ENCODE results near the gene FUT7. TPM values are rescaled to one million over a fixed set of nuclear protein-coding genes. Genes with fewer than 3 reads are reported as not detected.

Gene FUT7
- under 1 TPM in 2 of 4 donors, not detected in 2; 0.08 to 0.12 TPM for polyA plus RNA-seq (ENCODE audit: insufficient read length in 4 of 4)

GRCh38 chr9:137031904-137032640, at the start of gene FUT7:
Gene FUT7 (minus strand): TSS chr9:137032088. CDS start chr9:137031991, 97 bp downstream.
- DNase-seq (ENCODE audit: low read depth in 4 of 4, low spot score in 2 of 4), result no peak

- DNase-seq (ENCODE audit: low read depth in 4 of 4, low spot score in 2 of 4), result no peak
These were observed 48.6 kb upstream of the FUT7 start for GRCh38 chr9:137080260-137081122.

- no peak for DNase-seq (ENCODE audit: low read depth in 4 of 4, low spot score in 2 of 4)
These were observed 47.5 kb upstream of the FUT7 start for GRCh38 chr9:137079401-137079787.

GRCh38 chr9:137078701-137079400, 47.0 kb upstream of the FUT7 start:
- no peak for DNase-seq (ENCODE audit: low read depth in 4 of 4, low spot score in 2 of 4)

- no peak for DNase-seq (ENCODE audit: low read depth in 4 of 4, low spot score in 2 of 4)
These were observed 46.1 kb upstream of the FUT7 start for GRCh38 chr9:137077758-137078693.

GRCh38 chr9:137077010-137077747, 45.3 kb upstream of the FUT7 start, which contains the start of gene UAP1L1:
Gene UAP1L1 (plus strand): TSS chr9:137077517. CDS start chr9:137077533, 16 bp downstream.
- no peak for DNase-seq (ENCODE audit: low read depth in 4 of 4, low spot score in 2 of 4)

GRCh38 chr9:137076636-137077009, 44.7 kb upstream of the FUT7 start:
- no peak for DNase-seq (ENCODE audit: low read depth in 4 of 4, low spot score in 2 of 4)

- no peak for DNase-seq (ENCODE audit: low read depth in 4 of 4, low spot score in 2 of 4)
These were observed 43.4 kb upstream of the FUT7 start for GRCh38 chr9:137075275-137075775.

- DNase-seq (ENCODE audit: low read depth in 4 of 4, low spot score in 2 of 4), result no peak
These were observed 42.9 kb upstream of the FUT7 start for GRCh38 chr9:137074657-137075274.

- DNase-seq (ENCODE audit: low read depth in 4 of 4, low spot score in 2 of 4), result no peak
These were observed 42.1 kb upstream of the FUT7 start for GRCh38 chr9:137073992-137074399.

- no peak for DNase-seq (ENCODE audit: low read depth in 4 of 4, low spot score in 2 of 4)
These were observed 39.4 kb upstream of the FUT7 start for GRCh38 chr9:137071282-137071681.

GRCh38 chr9:137070906-137071275, 39.0 kb upstream of the FUT7 start:
- DNase-seq (ENCODE audit: low read depth in 4 of 4, low spot score in 2 of 4), result no peak

GRCh38 chr9:137070201-137070905, 38.5 kb upstream of the FUT7 start, which contains the start of gene SAPCD2:
Gene SAPCD2 (minus strand): TSS chr9:137070557. CDS start chr9:137070460, 97 bp downstream.
- peak in 2 of 4 donors; percentile 66 to 79 for DNase-seq (ENCODE audit: low read depth in 4 of 4, low spot score in 2 of 4)

- DNase-seq (ENCODE audit: low read depth in 4 of 4, low spot score in 2 of 4), result no peak
These were observed 37.7 kb upstream of the FUT7 start for GRCh38 chr9:137069508-137070091.

GRCh38 chr9:137068539-137069507, 36.9 kb upstream of the FUT7 start:
- DNase-seq (ENCODE audit: low read depth in 4 of 4, low spot score in 2 of 4), result no peak

GRCh38 chr9:137067860-137068538, 36.1 kb upstream of the FUT7 start:
- DNase-seq (ENCODE audit: low read depth in 4 of 4, low spot score in 2 of 4), result no peak
